Activated CD4-positive, alpha-beta T cell treated with anti-CD3 and anti-CD28 coated beads for 48 hours (primary cell): ENCODE measurements around the gene DVL1.

Experiments
- DNase-seq: peaks from one replicate; pipeline ENCODE4 v3.0.0-alpha.2; 2020

The DVL1 gene

GRCh38 chr1:1295154-1295923, 53.9 kb downstream of the DVL1 start:
- DNase-seq = no peak

- DNase-seq = no peak
Observed at GRCh38 chr1:1294250-1294890, 54.8 kb downstream of the DVL1 start.

GRCh38 chr1:1293263-1294249, 55.7 kb downstream of the DVL1 start:
- no peak for DNase-seq

- no peak for DNase-seq
Observed at GRCh38 chr1:1292851-1293250, 56.4 kb downstream of the DVL1 start.

- no peak for DNase-seq
Observed at GRCh38 chr1:1292442-1292779, 56.8 kb downstream of the DVL1 start.

GRCh38 chr1:1291548-1292441, 57.4 kb downstream of the DVL1 start:
- DNase-seq = peak; percentile 76

GRCh38 chr1:1291023-1291528, 58.1 kb downstream of the DVL1 start:
- no peak for DNase-seq

- DNase-seq = peak; percentile 80
Observed at GRCh38 chr1:1290238-1290731, 58.9 kb downstream of the DVL1 start.

- no peak for DNase-seq
Observed at GRCh38 chr1:1287288-1288110, 61.7 kb downstream of the DVL1 start.

- no peak for DNase-seq
Observed at GRCh38 chr1:1286313-1287261, 62.6 kb downstream of the DVL1 start.

GRCh38 chr1:1285611-1286311, 63.5 kb downstream of the DVL1 start:
- no peak for DNase-seq
